GM12878 (cell line): ENCODE measurements around the gene PDX1. TPM values are rescaled to one million over a fixed set of nuclear protein-coding genes. Genes with fewer than 3 reads are reported as not detected.

ENCODE experiments used
- ATAC-seq: fragments of 200-7000 bp; cut with Tn5 transposase; 3 replicates; pipeline ENCODE4 v1.9.1; 2020; ENCODE audit warnings: mild to moderate bottlenecking, moderate library complexity
- BruUV-seq: library from RNA; stranded (reverse); fragments of 400-500 nt; replicated peaks from 2 replicates; lab custom pipeline; 2021; lab: Mats Ljungman, UMichigan
- CTCF ChIA-PET: fragments of 300-600 bp; sonication (Branson Sonifier 250); formaldehyde crosslinking; extraction: SDS; loops from one replicate; lab custom pipeline; 2021; ENCODE audit warnings: inconsistent platforms; lab: Yijun Ruan, JAX
- POLR2A ChIA-PET: fragments of 350-600 bp; formaldehyde crosslinking; extraction: SDS; loops from one replicate; lab custom pipeline; 2021; ENCODE audit warnings: inconsistent platforms; lab: Charles Lee
- RAD21 ChIA-PET: fragments of 300-600 bp; sonication (Branson Sonifier 250); formaldehyde crosslinking; loops from one replicate; lab custom pipeline; 2023; ENCODE audit warnings: antibody characterized with exemption; ENCODE audit not compliant: unreplicated experiment; lab: Charles Lee
- SMC1A ChIA-PET: fragments of 300-600 bp; sonication (Branson Sonifier 250); formaldehyde crosslinking; loops from one replicate; lab custom pipeline; 2023; ENCODE audit not compliant: unreplicated experiment, uncharacterized antibody; lab: Charles Lee
- DNase-seq: peaks from one replicate; pipeline ENCODE4 v3.0.0-alpha.2; 2011; ENCODE audit warnings: low read depth, low spot score
- FAIRE-seq: peaks from 3 replicates; lab custom pipeline; 2011; peaks lifted over from hg19 to GRCh38; lab: Jason Lieb, UNC
- H2AFZ ChIP-seq: 2 replicates; pipeline ENCODE4 v1.6.0; 2011; ENCODE audit warnings: low read depth, low read length, control low read depth; ENCODE audit not compliant: control insufficient read depth
- H3K27ac ChIP-seq: 2 replicates; pipeline ENCODE4 v1.5.1; 2011; ENCODE audit warnings: control low read depth; ENCODE audit not compliant: control insufficient read depth, insufficient read depth
- H3K27me3 ChIP-seq, 2 experiments: replicated peaks in 1 of 2; 2 replicates each; pipeline versions ENCODE4 v1.6.0 to v1.6.1; 2011; ENCODE audit warnings: low read length in 1 of 2; ENCODE audit not compliant: control insufficient read depth in 2 of 2, insufficient read depth in 2 of 2
- H3K36me3 ChIP-seq, 2 experiments: 2 replicates each; pipeline ENCODE4 v1.5.1; 2011; ENCODE audit warnings: low read length in 1 of 2; ENCODE audit not compliant: control insufficient read depth in 2 of 2, insufficient read depth in 2 of 2
- H3K4me1 ChIP-seq: 2 replicates; pipeline ENCODE4 v1.6.1; 2011; ENCODE audit warnings: mild to moderate bottlenecking, low read length, moderate library complexity, mixed read lengths; ENCODE audit not compliant: control insufficient read depth, insufficient read depth
- H3K4me2 ChIP-seq: 2 replicates; pipeline ENCODE4 v1.6.0; 2011; ENCODE audit warnings: control low read depth; ENCODE audit not compliant: control insufficient read depth, insufficient read depth
- H3K4me3 ChIP-seq: fragments of 200-600 bp; sonication (generic); 2 replicates; pipeline ENCODE4 v1.5.1; 2016
- H3K79me2 ChIP-seq: 2 replicates; pipeline ENCODE4 v1.6.0; 2011; ENCODE audit warnings: low read length; ENCODE audit not compliant: control insufficient read depth, insufficient read depth
- H3K9ac ChIP-seq: 2 replicates; pipeline ENCODE4 v1.8.0; 2011; ENCODE audit warnings: low read length, control low read depth, mixed read lengths; ENCODE audit not compliant: control insufficient read depth, insufficient read depth
- H3K9me3 ChIP-seq: replicated peaks from 3 replicates; pipeline ENCODE4 v1.5.1; 2011; ENCODE audit warnings: mild to moderate bottlenecking, low read length; ENCODE audit not compliant: control insufficient read depth, insufficient read depth
- H4K20me1 ChIP-seq: 2 replicates; pipeline ENCODE4 v1.6.0; 2011; ENCODE audit not compliant: control insufficient read depth, insufficient read depth
- EGR1 ChIP-seq, 2 experiments: IDR thresholded peaks; 1 replicate in 1 of 2; 2 replicates in 1 of 2; pipeline ENCODE4 v1.6.1; 2011 to 2012; ENCODE audit warnings: low read depth in 2 of 2, low read length in 2 of 2, borderline replicate concordance in 1 of 2, mild to moderate bottlenecking in 1 of 2, moderate library complexity in 1 of 2
- ETV6 ChIP-seq, 2 experiments: fragments of 450-650 bp in 1 of 2; IDR thresholded peaks in 1 of 2; conservative IDR thresholded peaks in 1 of 2; 2 replicates each; pipeline ENCODE4 v1.6.1; 2014; ENCODE audit warnings: antibody characterized with exemption in 1 of 2, borderline replicate concordance in 1 of 2, low read depth in 1 of 2, mild to moderate bottlenecking in 1 of 2, moderate library complexity in 1 of 2
- EZH2 ChIP-seq: IDR thresholded peaks from 2 replicates; pipeline ENCODE4 v1.6.1; 2012; ENCODE audit warnings: low read depth, mild to moderate bottlenecking, control low read depth, inconsistent platforms, low read length, borderline replicate concordance; ENCODE audit not compliant: control insufficient read depth
- IRF4 ChIP-seq: IDR thresholded peaks from 2 replicates; pipeline ENCODE4 v1.6.1; 2011; ENCODE audit warnings: low read depth, low read length
- RB1 ChIP-seq: fragments of 450-650 bp; formaldehyde crosslinking; IDR thresholded peaks from 2 replicates; pipeline ENCODE4 v1.6.1; 2017; ENCODE audit warnings: mild to moderate bottlenecking, borderline replicate concordance
- RBBP5 ChIP-seq: fragments of 200-600 bp; sonication (generic); conservative IDR thresholded peaks from 2 replicates; pipeline ENCODE4 v1.6.1; 2016
- TBL1XR1 ChIP-seq: IDR thresholded peaks from 2 replicates; pipeline ENCODE4 v1.6.1; 2012; ENCODE audit warnings: low read depth, low read length, improper control_type of control experiment
- ZNF274 ChIP-seq: IDR thresholded peaks from one replicate; pipeline ENCODE4 v1.8.0; 2011; ENCODE audit not compliant: insufficient read length, insufficient read depth
- in situ Hi-C: fragments of 300-500 bp; cut with MboI; formaldehyde crosslinking; loops from 9 replicates; pipeline ENCODE4 v1.14.3; 2018; ENCODE audit warnings: mixed read lengths
- intact Hi-C: fragments of 100-400 bp; cut with micrococcal nuclease; formaldehyde crosslinking; loops from one replicate; pipeline ENCODE4 v1.14.2; 2022; ENCODE audit not compliant: unreplicated experiment
- polyA plus RNA-seq, 11 experiments: library from polyadenylated mRNA; depleted of rRNA in 4 of 11; unstranded in 6 of 11; stranded (reverse) in 5 of 11; fragments of >200 nt; fragmentation: Nextera tagmentation in 4 of 11; fragmentation: Illumina TruSeq in 1 of 11; extraction: Ambion mirVana in 4 of 11; extraction: Trizol in 1 of 11; gene quantifications; 1 replicate in 1 of 11; 2 replicates in 10 of 11; pipeline versions ENCODE4 v1.2.1 to v1.2.3, GENCODE V29; 2011 to 2016; ENCODE audit warnings: inconsistent platforms in 2 of 11, missing spikeins in 2 of 11, low read depth in 1 of 11
- total RNA-seq, 4 experiments: library from RNA; depleted of rRNA in 3 of 4; stranded (reverse); fragments of >200 nt in 3 of 4; fragmentation: Illumina TruSeq in 1 of 4; extraction: Trizol in 1 of 4; gene quantifications; 2 replicates each; pipeline versions ENCODE4 v1.2.1 to v1.2.3, GENCODE V29; 2013 to 2021
- TF ChIP-seq, protein P1 (sequence below): fragments of 450-650 bp; IDR thresholded peaks from 2 replicates; pipeline ENCODE4 v1.6.1; 2016; ENCODE audit warnings: mild to moderate bottlenecking

The PDX1 gene
- total and polyA plus RNA-seq, 10 of the 15 experiments (the other 5 are each of a cell fraction or from before 2014, with no cell fraction given), result 0.02 to 0.03 TPM; not detected in 8

DNA sequence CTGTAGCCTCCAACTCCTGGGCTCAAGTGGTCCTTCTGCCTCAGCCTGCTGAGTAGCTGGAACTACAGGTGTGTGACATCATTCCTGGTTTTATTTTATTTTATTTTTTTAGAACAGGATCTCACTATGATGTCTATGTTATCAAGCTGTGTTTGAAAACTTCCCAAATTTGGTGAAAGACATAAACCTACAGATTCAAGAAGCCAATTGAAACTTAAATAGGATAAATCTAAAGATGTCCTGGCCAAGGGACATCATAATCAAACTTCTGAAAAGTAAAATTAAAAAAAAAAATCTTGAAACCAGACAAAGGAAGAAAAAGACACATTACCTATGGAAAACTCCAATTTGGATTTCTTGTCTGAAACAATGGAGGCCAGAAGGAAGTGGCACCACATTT, 23.1 kb upstream of the PDX1 start:
- FAIRE-seq (no peak), ATAC-seq (no peak), DNase-seq (no peak)
- Histone ChIP-seq H3K27ac (no peak overlapping the region), H2AFZ (no peak overlapping the region), H3K79me2 (no peaks in the 10 kb centered on the region), H3K4me3 (no peak overlapping the region), H3K4me1 (no peaks in the 10 kb centered on the region), H3K27me3 (no peaks in the 10 kb centered on the region; a peak in 1 of 4 replicates), H3K9ac (no peak overlapping the region), H3K4me2 (no peak overlapping the region), H4K20me1 (no peaks in the 10 kb centered on the region), H3K36me3 (no peaks in the 10 kb centered on the region), H3K9me3 (no peaks in the 10 kb centered on the region)
- ChIA-PET SMC1A (interaction anchor here (1.4 to 1.7 kb wide), 2 partner anchors 17 to 28 kb away, joined by 3 to 5 read pairs; no protein-coding TSS in a partner anchor), RAD21 (no interaction called here), CTCF (interaction anchor here (1.3 kb wide), 1 partner anchor 26 kb away, joined by 3 read pairs; no protein-coding TSS in a partner anchor), POLR2A (no interaction called here)
- intact Hi-C loops (no loop called here), in situ Hi-C loops (no loop called here)
- TF ChIP-seq ZNF274 (no peak), RBBP5 (no peak), IRF4 (no peak), EZH2 (no peak), EGR1 (IDR thresholded peaks at IDR 0.05; ENCODE audit: borderline replicate concordance in 1 of 2, low read depth in 2 of 2, low read length in 2 of 2) (no peak), ETV6 (conservative IDR thresholded peaks at IDR 0.05 in 1 of 2, IDR thresholded peaks at IDR 0.05 in 1 of 2; ENCODE audit: borderline replicate concordance in 1 of 2, low read depth in 1 of 2) (no peak), TBL1XR1 (no peak), RB1 (no peak)
- TF ChIP-seq, protein P1, sequence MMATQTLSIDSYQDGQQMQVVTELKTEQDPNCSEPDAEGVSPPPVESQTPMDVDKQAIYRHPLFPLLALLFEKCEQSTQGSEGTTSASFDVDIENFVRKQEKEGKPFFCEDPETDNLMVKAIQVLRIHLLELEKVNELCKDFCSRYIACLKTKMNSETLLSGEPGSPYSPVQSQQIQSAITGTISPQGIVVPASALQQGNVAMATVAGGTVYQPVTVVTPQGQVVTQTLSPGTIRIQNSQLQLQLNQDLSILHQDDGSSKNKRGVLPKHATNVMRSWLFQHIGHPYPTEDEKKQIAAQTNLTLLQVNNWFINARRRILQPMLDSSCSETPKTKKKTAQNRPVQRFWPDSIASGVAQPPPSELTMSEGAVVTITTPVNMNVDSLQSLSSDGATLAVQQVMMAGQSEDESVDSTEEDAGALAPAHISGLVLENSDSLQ, result no peak
- BruUV-seq, result no TSS peak
